HG02763 (cell line): ENCODE results near the gene WDR1.
A peak's percentile ranks its signal among the peaks of the same experiment; 100 is the strongest.

ENCODE experiments used
- ATAC-seq: cut with Tn5 transposase; IDR thresholded peaks from one replicate; pipeline ENCODE4 v1.9.1; 2021; ENCODE audit warnings: mild to moderate bottlenecking, moderate library complexity; ENCODE audit not compliant: unreplicated experiment

WDR1 gene

DNA sequence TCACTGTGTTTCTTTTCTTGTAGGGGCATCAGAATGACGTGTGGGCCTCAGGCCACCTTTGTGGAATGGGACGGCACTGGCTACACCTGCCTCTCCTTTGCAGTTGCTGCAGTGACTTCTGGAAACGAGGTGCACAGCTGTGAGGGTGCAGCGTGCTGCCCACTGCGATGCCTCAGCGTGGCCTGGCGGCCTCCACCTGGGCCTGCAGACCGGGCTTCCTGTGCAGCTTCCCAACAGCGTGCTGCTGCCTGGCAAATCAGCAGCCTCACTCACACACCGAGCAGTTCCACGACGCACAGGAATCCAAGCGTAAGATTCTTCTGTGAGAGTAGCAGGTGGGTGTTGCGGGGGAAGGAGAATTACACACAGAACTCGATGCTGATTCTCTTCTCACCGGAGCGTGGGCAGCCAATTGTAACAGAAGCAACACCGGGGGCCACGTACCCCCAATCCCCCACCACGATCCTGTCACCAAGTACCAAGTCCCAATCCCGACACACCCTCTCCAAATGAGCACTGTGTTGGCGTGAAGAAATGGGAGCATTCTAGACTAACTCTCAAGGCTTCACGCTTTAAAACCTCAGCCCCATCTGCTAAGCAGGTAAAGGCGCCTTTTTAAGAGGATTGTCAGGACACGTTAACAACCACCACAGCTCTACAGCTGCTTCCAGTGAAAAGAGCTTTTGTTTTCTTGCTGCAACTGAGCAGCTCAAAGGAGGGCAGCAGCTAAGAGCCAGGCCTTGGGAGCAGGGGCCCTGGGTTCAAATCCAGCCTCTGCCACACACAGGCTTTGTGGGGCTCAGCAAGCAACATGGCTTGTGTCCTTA, 16.9 kb downstream of the WDR1 start:
- ATAC-seq: no peak

DNA sequence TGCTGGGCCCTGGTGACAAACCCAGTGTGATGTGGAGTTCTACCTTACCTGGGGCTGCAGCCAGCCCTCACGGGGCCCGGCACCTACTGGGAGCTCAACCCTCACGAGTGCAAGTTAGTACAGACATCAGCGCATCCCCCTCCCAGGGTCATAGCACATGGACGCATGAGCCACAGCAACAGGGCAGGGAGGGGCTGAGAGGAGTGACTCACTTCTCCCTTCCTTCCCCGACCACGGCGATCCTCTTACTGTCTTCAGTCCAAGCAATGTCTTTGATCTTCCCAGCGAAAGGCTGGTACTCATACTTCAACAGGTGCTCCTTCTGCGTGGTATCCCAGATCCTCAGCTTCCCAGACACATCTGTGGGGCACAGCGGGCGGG, 17.8 kb downstream of the WDR1 start:
- no peak for ATAC-seq

DNA sequence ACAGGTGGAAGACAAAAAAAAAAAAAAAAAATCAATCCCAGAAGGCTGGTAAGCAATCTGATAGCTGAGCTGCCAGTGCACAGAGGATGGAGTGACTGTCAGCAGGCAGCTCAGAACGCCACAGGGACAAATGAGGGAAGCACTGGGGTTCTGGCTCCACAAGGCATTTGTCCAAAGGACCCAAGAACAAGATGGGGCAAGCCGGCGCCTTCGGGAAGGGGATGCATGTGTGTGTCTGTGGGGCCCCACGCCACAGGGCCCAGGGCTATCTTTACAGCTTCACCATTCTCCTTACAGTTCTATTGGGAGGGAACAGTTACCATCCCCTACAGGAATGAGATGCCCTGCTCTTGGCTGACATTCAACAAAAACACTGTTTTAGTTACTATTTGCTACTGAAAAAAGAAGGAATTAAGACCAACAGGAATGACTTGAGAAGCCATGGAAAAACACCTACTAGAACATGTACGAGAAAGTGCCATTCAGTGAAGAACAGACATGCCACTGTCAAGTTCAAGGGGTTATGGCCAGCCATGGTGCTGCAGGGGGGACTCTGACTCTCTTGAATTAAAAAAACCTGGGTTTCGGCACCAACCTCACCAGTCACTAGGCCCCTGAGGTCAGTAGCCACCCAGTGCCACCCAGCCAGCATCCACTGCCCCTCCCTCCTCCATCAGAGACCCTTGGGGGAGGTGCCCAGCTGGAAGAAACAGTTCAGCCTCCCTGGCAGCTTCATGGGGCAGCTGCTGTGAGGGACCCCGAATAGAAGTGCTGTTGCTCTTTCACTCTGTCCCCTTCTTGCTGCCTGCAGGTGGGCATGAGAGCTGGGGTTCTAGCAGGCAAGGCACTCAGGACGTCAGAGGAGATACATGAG, 18.5 kb downstream of the WDR1 start:
- no peak for ATAC-seq

DNA sequence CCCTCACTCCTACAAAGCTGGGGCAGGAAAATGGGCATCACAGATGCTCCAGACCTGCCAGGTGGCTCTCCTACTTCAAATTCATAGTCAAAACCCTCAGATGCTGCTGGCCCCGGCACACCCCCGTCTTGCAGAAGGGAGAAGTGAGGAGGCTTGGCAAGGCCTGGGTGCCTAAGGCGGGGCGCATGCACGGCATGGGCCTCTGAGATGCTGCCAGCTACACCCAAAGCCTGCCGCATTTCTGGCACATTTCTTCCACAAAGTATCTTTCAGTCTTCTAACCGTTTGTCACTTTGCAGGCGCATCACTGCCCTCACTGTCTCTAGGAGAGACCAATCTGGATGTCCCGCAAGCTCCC, 19.6 kb downstream of the WDR1 start:
- ATAC-seq: no peak

DNA sequence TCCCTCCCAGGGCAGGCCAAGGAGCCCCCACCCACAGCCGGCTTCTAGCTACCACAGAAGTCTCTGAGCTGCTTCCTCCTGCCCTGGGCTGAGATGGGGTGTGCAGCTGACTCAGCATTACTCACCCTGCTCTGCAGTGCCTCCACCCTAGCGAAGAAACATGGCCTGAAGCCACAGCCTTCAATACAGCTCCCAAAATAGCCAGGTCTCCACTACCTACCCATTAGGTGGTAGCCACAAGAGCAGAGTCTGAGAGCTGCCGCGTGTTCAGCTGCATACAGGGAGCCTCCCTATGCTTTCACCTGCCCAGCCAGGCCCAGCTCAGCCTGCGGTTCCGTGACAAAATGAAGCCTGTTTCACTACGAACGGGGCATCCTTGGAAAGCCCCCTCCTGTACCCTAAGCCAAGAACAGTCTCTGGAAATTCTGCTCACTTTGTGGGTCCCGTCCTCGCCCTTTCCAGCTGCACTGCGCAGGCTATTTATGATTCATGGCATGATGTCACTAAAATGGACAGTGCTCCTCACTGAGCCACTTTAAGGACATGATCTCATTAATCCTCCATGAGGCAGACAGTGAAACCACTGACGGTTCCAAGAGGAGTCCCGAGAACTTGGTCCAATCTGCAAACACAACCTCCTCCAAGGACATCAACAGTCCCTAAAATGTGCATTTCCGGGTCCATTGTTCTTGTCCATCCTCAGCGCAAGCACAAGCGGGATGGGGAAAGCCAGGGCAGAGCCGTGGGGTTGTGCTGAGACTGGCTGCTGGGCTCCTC, 20.2 kb downstream of the WDR1 start:
- ATAC-seq: peak; percentile 83

DNA sequence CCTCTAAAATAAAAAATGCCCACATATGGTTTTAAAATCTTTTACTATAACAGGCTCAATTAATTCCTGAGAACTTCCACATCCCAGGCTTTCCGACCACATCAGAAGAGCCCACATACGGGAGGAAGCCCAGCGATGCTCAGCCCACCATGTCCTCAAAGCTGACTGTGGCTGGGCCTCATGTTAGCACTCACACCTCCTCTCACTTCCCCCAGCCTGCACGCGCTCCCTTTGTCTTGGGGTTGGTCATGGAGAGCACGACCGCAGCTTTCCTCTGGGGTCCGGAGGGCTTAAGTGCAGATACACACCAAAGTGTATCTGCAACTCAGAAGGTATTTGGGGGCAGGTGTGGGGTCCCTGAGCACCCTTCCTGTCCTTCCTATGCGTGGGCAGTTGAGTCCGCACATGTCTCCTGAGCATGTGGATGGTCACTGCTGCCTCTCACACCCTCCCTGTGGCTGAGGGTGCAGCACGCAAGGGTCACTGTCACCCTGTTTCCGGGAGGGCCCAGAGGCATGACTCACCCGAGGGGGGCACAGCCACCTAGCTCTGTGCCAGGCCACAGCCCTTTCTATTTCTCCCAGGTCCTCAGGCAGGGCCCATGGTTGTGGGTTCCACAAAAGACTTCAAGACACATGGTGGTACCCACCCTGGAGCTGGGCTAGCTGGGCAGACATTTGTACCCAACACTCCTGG, 21.2 kb downstream of the WDR1 start:
- ATAC-seq: no peak

DNA sequence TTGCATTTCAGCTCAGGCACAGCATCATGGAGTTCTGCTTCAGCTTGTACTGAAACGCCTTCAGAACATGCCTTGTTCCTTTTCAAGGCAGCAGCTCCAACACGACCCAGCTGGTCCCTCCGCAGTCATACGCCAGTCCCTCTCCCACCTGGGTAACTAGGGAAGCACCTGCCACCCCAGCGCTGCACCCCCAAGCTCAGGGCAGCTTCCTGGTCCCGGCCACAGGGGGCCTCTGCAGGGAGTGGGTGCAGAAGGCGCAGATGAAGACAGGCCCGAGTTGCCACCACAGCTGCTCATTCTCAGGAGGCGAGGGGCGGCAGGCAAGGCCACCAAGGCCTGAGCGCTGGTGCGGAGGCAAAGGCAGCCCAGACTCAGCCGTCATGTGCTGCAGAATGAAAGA, 21.8 kb downstream of the WDR1 start:
- no peak for ATAC-seq

DNA sequence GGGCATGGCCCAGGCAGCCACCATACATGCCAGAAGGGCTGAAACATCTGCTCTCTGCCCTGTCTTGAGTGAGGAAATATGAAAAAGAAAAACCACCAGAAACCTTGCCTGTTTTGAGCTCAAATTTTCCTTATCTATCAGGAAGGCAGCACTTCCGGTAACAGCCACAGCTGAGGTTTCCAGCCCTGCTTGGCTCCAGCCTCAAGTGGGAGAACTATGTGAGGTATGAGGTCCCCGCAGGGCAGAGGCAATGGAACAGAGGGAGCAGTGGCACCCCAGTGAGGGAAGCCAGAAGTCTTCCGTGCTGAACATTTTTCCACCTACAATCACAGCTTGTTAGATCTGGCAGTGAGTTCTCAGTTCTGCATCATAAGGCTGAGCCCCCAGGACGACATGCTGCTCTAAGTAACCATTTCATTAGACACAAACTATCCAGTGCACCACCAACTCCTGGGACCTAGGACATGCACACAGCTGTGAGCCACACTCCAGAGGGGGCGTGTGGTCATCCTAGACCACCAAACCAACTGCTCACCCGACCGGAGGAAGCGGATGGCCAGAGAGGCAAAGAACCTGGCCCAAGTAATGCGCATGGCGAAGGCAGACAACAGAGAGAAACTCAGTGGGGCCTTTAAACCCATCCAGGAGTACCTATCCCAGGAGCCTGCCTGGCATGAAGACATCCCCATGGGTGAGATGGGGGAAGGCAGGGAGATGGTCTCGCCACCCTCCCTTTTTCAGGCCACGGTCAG, 22.6 kb downstream of the WDR1 start:
- ATAC-seq: no peak

DNA sequence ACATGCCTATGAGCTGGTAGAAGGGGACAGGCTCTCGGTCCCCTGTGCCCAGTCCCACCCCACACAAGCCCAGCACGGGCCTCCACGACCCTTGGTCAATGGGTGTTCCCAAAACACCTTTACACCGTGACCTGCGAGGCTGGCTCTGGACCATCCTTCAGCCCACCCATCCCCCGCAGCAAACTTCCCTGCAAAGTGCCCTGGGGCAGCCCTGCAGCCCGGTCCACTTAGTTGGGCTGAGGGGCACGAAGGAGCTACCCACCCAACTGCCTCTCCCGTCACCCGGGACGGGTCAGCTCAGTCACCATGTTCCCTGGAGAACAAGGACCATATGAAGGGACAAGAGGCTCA, 23.4 kb downstream of the WDR1 start:
- no peak for ATAC-seq

DNA sequence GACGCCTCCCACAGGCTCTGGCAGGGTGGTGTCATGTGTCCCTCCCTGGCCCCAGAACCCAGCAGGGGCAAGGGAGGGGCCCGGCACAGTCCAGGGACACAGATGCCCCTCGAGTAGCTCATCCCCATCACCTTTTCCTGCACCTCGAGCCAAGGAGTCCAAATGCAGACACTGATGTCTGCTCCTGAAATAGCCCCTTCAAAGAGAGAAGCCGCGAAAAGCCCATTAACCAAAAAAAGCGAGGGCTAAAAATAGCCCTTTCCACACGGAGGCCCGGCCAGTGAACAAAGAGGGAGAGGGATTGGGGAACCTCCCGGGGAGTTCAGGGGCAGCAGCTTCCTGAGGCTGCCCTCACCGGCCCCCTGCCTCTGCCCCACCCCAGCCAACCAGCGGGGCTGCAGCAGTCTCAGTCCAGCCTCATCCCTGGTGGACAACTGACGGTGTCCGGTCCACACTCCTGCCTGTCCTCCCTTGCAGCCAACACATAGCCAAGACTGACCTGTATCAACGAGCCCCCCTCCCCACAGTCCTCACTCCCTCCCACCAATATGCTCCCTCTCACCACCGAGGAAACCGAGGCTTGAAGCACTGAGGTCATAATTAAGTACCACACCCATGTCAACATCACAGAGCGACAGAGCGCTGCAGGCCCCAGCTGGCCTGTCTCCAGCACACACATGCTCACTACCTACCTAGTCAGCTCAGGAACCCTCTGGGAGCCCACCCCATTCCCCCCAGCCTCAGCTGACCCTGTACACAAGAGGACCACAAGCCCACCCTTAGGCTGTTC, 23.9 kb downstream of the WDR1 start:
- no peak for ATAC-seq

DNA sequence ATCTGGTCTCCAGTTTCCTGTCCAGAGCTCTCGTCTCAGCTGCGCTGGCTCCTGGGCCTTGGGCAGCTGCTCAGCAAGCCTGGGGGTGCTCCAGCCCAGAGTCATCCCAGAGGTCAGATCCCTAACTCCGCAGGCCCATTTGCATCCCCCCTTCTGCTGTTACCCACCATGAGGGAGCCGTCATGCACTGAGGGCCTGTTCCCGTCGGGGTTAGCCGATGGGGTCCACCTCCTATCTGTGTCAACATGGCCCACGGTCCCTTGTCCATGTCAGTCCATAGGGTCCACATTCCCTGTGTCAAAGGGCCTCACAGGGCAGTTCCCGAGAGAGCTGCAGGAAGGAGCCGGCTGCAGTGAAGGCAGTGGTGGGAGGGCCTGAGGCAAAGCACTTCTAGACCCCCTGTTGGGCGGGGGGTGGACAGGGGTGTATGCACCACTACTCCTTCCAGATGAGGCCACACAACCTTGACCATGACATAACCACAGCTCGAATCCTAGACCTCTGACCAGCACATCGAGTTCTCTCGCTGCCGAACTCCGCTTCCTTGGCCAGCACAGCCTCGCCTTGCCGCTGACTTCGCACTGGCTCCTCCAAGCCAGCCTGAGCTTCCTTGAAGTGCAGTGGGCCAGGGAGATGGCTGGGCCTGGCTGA, 24.9 kb downstream of the WDR1 start:
- no peak for ATAC-seq

DNA sequence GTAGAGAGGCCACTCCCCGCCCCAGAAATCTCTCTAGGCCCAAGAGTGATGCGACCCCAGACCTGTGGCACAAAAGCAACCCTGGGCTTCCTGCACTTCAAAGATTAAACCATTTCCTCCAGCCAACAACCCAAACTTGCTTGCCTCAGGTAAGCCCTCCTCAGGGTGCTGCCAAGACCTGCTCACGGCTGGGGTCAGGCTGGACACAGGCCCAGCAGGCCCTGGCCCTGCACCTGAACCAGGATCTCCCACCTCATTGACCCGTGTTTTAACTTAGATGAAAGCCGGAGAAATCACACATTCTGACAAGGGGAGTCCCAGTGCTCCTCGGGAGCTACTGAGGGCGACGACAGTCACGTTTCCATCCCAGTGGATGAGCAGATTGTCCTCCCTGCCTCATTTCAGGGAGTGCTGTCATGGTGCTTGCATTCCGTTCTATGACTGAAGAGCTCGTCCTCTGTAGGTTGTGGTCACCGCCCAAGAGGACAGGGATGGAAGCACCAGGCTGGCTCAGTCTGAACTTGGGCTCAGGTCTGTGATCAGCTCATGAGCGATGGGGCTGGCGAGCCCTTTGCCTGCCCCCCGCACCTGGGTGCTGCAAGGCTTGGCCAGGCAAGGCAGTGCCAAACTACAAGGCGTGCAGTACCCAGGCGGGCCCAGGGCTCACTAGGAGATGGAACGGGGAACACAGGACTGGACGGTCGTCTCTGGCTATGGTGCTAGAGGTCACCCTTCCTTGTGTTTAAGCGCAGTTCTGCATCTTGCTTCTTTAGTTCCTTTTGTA, 25.9 kb downstream of the WDR1 start:
- ATAC-seq: no peak

DNA sequence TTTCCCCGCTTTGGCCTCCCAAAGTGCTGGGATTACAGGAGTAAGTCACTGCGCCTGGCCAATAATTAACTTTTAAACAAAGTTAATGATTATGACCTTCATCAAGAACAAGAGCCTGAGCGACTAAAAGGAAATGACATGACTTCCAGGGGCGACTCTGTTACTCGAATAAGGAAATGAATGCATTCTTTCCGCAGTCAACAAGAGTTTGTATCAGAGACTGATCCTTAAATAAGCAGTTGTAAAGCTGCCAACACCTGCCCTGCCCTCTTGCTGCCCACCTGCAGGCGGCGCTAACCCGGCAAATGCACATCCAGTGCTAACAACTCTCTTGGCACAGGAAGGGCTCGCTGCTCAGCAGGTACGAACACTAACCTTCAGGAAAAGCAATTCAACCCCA, 27.3 kb downstream of the WDR1 start:
- no peak for ATAC-seq

DNA sequence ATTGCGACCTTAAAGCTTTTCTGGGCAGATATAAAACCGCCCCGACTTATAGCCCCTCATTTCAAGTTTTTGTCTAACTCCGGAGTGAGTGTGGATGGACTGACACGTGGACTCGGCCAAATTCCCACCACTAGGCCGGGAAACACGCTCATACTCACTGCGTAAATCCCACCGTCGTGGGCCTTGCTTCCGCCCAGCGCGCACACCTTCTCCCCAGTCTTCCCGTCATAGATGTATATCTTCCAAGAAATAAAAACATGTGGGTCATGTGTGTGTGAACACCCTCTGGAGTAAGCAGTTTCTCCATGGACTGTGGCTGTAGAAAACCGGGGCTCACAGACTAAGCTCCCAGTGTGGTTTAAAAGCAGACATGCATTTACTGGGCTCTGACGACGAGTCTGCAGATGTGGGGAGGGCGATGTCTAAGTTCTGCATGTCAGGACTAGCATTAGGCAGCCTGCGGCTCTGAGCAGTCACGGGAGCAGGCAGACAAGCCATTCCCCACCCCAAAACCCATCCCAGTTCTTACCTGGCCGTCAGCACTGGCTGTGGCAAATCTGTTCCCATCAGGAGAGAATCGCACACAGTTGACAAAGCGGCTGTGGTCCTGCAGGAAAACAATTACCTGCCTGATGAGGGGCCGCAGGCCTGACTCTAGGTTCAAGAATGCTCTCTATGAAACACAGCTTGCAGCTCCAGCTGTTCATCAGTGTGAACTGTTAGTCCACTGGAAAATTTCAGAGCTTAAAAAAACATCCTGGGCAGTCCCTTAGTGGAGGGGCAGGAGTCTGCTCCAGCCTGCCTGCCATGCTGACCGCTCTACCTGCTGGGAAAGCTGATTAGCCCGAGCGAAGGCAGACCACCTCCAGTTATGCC, 28.2 kb downstream of the WDR1 start:
- ATAC-seq: no peak

DNA sequence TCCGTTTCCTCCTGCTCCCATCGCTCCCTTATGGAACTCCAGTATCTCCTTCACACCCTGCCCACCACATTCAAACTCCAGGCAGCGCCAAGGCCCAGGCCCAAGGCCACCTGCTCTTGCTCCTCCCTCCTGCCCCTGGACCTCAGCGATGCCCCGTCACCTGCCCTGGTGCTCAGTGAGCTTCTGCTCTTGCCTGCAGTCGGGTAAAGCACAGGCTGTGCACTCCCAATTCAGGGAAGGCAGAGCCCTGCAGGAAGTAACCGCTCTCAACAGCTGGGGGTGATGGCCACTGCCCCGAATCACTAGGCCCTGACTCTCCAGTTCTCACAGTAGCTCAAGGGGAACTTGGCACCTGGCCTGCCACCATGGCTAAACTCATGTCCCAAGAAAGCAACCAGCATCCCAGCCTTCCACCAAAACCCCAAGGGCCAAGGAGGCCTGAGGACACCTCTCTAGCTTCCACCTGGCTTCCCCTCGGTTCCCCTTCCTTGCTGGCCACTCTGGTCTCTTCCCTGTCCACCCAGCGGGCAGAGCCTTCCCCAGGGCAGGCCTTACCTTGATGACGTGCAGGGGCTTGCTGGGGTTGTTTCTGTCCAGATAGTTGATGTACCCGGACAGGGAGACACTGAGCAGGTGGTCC, 29.3 kb downstream of the WDR1 start:
- no peak for ATAC-seq

DNA sequence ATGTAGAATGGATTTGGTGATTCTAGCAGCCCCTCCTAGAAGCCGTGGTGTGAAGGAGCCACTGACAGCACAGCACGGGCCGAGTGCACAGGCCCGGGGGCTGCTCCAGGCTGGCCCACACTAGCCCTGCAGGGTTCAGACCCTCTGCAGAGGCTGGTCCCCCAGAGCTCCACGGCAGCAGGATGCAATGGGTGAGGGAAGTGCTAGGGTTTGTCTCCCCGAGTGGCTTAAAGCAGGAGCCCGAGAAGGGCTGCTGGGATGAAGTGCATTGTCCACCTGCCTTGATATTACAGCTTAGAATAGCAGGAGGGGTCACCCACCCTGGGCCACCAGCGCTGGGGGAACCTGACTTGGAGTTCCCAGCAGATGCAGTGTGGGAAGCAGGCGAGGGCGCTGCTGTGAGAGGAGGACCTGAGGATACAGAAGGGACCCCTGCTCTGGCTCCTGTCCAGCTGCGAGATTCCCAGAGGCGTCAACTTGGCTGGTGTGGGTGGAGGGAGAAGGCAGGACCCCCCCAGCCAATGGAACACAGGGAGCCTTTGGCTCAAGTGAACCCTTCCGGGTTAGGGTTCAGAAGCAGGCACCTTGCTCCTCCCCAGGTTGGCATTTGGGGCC, 30.0 kb downstream of the WDR1 start:
- ATAC-seq: no peak
